ENCODE results near the gene GALNT18. TPM values are rescaled to one million over a fixed set of nuclear protein-coding genes. Genes with fewer than 3 reads are reported as not detected.
"Not testable (repeated sequence)": the region's sequence is repeated elsewhere in the genome, so short reads cannot be mapped to it uniquely, and the experiment has no call there.

The GALNT18 gene
- total RNA-seq, 1 experiment from 2014 or later, result 14.1 TPM

- Mint-ChIP-seq H3K9me3 (ENCODE audit: unreplicated experiment) (no peaks in the 10 kb centered on the region), H3K27ac (ENCODE audit: low read depth, unreplicated experiment) (no peak overlapping the region), H3K27me3 (ENCODE audit: insufficient read depth, unreplicated experiment) (no peaks in the 10 kb centered on the region), H3K4me3 (ENCODE audit: unreplicated experiment) (no peak overlapping the region), H3K36me3 (ENCODE audit: insufficient read depth, unreplicated experiment) (no peaks in the 10 kb centered on the region), H3K4me1 (ENCODE audit: insufficient read depth, unreplicated experiment) (peaks cover 31% of the 10 kb centered on the region)
- ChIA-PET POLR2A (no interaction called here), CTCF (interaction anchor here (0.6 kb wide), 1 partner anchor 414 kb away, joined by 5 read pairs; no protein-coding TSS in a partner anchor)
- BruUV-seq (replicated peaks), result no TSS peak
- TF ChIP-seq CTCF (IDR thresholded peaks at IDR 0.05; ENCODE audit: unreplicated experiment), result no peak
- DNase-seq (ENCODE audit: unreplicated experiment), result no peak
- intact Hi-C loops (cut with micrococcal nuclease), result no loop called here
Measured at GRCh38 chr11:11448626-11449025, 173.2 kb downstream of the GALNT18 start.

- H3K36me3 Mint-ChIP-seq (ENCODE audit: insufficient read depth, unreplicated experiment); BruUV-seq (replicated peaks); DNase-seq (ENCODE audit: unreplicated experiment); H3K4me3 Mint-ChIP-seq (ENCODE audit: unreplicated experiment); CTCF ChIA-PET; H3K27ac Mint-ChIP-seq (ENCODE audit: low read depth, unreplicated experiment); H3K27me3 Mint-ChIP-seq (ENCODE audit: insufficient read depth, unreplicated experiment); intact Hi-C loops (cut with micrococcal nuclease); POLR2A ChIA-PET; H3K9me3 Mint-ChIP-seq (ENCODE audit: unreplicated experiment): not testable (repeated sequence)
- H3K4me1 Mint-ChIP-seq (ENCODE audit: insufficient read depth, unreplicated experiment), result peaks cover 37% of the 10 kb centered on the region
Measured at GRCh38 chr11:11447601-11448000, 174.2 kb downstream of the GALNT18 start.

- Mint-ChIP-seq H3K4me3 (ENCODE audit: unreplicated experiment) (no peak overlapping the region), H3K4me1 (ENCODE audit: insufficient read depth, unreplicated experiment) (peaks cover 37% of the 10 kb centered on the region), H3K27me3 (ENCODE audit: insufficient read depth, unreplicated experiment) (no peaks in the 10 kb centered on the region), H3K36me3 (ENCODE audit: insufficient read depth, unreplicated experiment) (no peaks in the 10 kb centered on the region), H3K9me3 (ENCODE audit: unreplicated experiment) (no peaks in the 10 kb centered on the region), H3K27ac (ENCODE audit: low read depth, unreplicated experiment) (no peak overlapping the region)
- no peak for TF ChIP-seq CTCF (IDR thresholded peaks at IDR 0.05; ENCODE audit: unreplicated experiment)
- no TSS peak for BruUV-seq (replicated peaks)
- intact Hi-C loops (cut with micrococcal nuclease), result no loop called here
- DNase-seq (ENCODE audit: unreplicated experiment), result no peak
- CTCF ChIA-PET, result interaction anchor here (0.6 kb wide), 2 partner anchors 434 to 467 kb away, joined by 3 to 4 read pairs; no protein-coding TSS in a partner anchor
- POLR2A ChIA-PET, result no interaction called here
Measured at GRCh38 chr11:11446967-11447366, 174.8 kb downstream of the GALNT18 start.

DNA sequence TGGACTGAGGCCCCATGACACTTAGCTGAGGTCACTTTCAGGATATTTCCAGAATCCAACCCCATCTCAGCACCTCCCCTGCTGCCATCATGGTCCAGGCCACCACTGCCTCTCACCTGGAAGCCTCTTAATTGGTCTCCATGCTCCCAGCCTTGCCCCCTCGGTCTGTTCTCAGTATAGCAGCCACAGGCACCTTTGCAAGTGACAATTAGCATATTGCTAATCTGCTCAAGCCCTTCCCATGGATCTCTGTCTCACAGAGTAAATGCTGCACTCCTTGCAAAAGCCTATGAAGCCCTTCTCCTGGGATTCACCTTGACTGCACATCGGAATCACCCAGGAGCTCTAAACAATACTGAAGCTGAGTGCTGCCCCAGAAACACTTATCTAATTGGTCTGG, 175.2 kb downstream of the GALNT18 start:
- no peak for TF ChIP-seq CTCF (IDR thresholded peaks at IDR 0.05; ENCODE audit: unreplicated experiment)
- ChIA-PET CTCF (interaction anchor here (0.6 kb wide), 2 partner anchors 434 to 466 kb away, joined by 3 to 4 read pairs; no protein-coding TSS in a partner anchor), POLR2A (no interaction called here)
- no TSS peak for BruUV-seq (replicated peaks)
- Mint-ChIP-seq H3K27me3 (ENCODE audit: insufficient read depth, unreplicated experiment) (no peaks in the 10 kb centered on the region), H3K27ac (ENCODE audit: low read depth, unreplicated experiment) (no peak overlapping the region), H3K9me3 (ENCODE audit: unreplicated experiment) (no peaks in the 10 kb centered on the region), H3K4me1 (ENCODE audit: insufficient read depth, unreplicated experiment) (peaks cover 35% of the 10 kb centered on the region), H3K4me3 (ENCODE audit: unreplicated experiment) (no peak overlapping the region), H3K36me3 (ENCODE audit: insufficient read depth, unreplicated experiment) (no peaks in the 10 kb centered on the region)
- intact Hi-C loops (cut with micrococcal nuclease), result no loop called here
- DNase-seq (ENCODE audit: unreplicated experiment), result no peak

Measured in MCF 10A (cell line).